HG03108 (cell line): ENCODE results near the gene PALLD.

ENCODE experiments used
- ATAC-seq: cut with Tn5 transposase; IDR thresholded peaks from one replicate; pipeline ENCODE4 v1.9.1; 2021; ENCODE audit warnings: moderate library complexity; ENCODE audit not compliant: unreplicated experiment

PALLD gene

DNA sequence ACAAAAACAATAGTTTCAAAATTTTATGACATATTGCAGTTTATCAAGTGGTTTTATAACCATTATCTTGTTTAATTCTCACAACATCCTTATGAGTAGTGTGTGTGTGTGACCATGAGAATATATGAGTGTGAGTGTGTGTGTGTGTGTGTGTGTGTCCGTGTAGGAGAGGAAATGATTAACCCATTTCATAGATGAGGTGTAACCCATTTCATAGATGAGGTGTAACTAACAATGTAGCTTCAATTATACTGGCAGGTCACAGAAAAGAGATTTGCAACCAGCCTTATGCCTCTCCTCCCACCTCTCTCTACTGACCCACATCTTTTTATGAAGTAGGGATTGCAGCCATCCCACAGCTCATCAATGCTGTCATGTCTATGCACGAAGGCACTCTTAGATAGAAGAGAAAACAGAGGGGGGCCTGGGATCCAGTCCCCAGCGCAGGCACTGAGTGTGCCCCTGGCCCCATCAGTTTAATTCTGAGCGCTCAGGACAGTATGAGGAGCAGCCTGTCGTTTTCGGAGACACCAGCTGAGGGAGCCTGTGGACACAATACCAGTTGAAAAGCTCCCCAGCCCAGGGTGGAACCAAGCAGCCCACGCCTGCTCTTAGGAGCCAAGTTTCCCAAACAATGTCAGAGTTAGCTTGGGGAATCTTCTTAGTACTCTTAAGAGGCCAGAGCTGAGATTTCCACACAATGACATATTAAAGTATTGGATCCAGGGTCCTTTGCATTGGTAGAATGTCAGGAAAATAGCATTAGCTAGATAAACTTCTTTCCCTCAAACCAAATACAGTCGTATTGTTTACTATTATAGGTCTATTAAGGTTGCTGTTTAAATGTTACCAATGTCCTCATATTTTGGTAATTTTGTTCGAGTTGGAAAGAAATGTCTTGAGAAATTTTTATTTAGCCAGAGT, 88.6 kb downstream of the PALLD start:
- ATAC-seq = peak; percentile 65

DNA sequence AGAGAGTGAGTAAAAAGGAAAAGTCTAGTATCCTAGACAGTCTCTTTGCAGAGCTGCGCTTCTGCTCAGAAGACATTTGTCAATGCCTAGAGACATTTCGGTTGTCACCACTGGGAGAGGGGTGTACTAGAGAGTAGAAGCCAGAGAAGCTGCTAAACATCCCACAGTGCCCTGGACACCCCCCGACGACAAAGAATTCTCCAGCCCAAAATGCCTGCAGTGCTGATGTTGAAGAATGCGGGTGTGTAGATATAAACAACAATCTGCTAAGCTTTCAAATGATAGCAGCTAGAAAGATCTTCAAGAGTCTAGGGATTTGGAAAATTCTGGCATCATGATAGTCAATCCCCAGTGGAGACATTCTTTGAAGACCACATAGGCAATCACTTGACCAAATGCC, 90.1 kb downstream of the PALLD start:
- ATAC-seq = no peak

DNA sequence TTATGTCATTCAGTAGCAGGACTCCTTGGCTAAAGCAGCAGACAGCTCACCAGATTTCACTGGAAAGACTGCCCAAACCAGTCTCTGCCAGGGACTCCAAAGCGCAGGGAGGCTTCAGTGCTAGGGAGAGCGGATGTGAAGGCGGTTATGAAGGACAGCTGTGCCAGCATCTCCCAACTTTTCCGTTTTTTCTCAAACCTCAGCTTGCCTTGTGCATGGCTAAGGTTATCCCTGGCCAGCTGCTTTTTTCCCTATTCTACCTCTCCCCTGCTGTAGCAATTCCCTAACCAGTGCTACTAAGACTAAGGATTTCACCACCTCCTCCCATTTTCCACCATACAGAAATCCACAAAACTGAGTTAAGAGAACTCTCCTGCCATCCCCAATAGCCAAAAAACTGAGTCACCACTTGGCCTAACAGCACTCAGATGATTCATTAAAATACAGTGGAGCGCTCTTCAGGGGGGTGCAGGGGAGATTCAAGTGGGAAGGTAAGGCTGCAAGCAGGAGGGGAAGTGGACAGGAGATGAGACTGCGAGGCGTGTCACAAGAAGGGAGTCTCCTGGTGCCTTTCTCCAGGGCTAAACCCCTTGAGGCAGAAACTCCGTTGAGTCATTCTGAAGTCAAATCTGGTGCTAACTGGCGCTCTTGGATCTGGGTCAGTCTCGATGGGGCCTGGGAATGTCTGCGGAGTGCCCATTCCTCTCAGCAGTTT, 90.7 kb downstream of the PALLD start:
- ATAC-seq = no peak

DNA sequence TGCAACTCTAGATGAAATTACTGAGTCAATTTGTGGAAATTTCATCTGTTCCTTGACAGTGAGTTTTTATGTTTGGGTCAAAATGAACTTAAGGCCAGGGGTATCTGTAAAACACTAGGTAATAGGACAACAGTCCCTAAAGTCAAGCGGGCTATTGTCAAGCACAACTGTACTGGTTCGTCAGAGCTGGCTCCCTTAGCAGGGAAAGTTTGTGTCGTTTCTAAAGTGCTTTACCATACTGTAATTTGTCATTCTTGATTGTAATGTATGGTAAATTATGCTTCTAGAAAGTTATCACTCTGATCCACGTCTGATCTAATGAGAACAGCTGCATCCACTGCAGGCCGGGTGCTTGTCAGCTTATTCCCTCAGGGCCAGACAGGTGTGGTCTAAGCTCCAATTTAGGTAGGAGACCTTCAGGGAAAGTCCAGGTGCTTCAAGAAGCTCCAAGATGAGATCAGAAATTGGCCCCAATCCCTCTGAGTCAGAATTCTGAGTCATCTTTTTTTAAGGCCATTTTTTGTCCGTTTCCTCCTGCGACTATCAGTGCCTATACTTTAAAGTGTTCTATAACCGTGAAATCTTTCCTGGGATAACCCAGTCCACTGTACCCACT, 92.2 kb downstream of the PALLD start:
- no peak for ATAC-seq

DNA sequence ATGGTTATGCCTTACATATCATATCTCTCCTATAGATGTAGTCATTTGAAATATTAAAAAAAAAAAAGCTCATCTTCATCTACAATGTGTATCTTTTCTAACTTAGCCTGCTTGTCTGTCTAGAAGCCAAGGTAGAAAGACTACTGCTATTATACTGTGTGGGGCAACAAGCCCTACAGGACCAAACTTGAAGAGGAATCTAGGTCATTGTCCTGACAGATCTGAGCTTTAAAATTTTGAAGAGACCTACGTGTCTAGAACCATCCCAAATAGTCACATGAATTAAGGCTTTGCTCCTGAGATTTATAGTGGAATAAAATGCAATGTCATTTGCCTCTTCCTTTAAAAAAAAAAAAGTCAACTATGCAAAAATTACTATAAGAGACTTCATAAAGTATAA, 95.8 kb downstream of the PALLD start:
- no peak for ATAC-seq

DNA sequence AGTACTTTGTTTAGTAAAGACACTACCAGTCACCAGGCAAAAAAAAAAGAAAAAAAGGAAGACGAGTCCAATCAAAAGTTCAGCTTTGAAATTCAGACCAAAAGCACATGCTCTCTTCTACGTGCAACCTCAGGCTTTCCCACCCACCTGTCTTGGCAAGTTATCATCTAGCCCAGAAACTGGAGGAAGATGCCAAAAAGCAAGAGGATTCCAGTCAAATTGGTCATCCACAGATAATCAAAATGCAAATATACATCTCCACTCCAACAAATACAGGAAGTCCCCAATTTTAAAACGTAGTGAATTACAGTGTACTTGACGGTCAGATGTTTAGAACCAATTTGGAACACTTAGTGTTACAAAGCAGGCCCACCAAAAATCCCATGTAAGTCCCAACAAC, 96.5 kb downstream of the PALLD start:
- no peak for ATAC-seq

DNA sequence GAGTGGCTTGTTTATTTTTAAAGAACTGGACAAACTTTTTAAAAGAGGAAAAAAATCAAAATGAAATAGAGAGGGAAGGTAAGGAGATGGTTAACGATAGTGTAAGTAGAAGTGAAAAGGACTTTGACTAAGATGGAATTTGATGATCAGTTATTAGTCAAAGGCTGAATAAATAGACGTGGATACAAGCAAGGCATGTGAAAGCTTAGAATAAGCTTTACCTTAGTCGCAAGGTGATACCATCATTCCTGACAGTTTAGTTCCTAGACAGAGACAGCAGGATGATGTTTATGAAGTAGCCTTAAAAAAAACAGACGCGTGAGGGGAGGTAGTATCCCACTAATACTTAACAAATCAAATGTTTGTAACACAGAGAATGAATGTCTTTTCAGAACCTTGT, 97.3 kb downstream of the PALLD start:
- ATAC-seq = no peak

DNA sequence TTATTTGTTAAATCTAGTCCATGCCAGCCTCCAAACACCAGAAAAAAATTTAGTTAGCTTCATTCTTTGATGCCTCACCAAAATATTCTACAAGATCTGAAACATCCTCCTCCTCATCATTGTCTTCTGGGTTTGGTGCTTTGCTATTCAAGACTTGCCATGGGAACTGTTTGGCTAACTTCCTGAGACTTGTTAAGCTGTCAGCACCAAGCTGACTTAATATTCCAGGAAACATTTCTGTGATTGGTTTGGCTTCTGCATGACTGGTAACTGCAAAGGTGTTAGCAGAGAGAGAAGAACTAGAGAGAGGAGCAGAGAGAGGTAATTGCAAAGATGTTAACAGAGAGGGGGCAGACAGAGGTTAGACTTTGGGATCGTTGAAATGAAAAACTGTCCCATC, 101.3 kb downstream of the PALLD start:
- ATAC-seq = no peak

DNA sequence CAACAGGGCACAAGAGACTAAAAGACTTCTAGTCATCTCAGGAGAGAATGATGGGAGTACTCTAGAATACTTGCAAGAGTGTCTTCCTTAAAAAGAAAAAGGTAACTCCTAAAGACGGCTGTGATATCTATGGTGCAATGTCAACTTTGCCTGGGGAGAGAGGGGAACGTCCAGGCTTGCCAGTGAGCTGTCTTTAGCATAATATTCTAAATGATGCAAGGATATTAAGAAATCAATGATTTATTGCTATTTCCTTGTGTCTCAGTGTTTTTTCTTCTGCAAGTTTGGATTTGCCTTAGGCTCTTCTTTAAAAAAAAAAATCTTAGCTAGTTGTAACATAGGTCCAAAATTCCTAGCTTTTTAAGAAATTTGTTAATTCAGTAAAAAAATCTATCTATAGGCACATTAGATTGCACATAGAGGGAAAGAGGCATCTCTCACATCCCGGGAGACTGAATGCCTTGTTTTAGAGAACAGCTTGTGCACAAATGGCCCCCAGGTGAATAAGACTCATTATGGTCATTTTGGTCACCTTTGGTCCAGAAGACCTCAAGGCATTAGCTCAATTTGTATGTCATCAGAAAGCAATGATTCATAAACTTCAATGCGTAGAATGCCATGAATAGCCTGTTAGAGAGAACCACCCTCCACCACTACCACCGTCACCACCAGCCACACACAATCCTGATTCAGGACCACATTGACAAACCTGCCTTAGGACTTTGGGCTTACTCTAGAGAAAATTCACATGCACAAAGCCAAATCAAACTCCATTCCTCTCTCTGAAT, 104.1 kb downstream of the PALLD start:
- no peak for ATAC-seq

DNA sequence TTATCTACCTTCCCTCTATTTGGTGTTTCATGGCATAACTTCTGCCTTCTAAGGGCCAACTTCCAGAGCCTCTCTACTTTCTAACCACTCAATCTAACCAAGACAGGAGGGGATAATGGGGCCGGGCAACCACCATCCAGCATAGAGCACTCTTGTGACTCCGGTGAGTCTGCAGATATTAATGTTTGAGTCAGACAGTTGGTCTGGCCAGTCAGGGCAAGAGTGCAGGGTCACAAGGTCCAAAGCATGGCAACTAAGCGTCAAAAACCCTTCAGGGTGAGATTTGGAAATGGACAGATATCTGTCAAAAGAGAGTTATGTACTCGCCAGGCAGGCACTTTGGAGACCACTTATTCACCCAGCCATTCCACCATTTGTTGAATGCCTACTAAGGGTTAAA, 105.0 kb downstream of the PALLD start:
- no peak for ATAC-seq

DNA sequence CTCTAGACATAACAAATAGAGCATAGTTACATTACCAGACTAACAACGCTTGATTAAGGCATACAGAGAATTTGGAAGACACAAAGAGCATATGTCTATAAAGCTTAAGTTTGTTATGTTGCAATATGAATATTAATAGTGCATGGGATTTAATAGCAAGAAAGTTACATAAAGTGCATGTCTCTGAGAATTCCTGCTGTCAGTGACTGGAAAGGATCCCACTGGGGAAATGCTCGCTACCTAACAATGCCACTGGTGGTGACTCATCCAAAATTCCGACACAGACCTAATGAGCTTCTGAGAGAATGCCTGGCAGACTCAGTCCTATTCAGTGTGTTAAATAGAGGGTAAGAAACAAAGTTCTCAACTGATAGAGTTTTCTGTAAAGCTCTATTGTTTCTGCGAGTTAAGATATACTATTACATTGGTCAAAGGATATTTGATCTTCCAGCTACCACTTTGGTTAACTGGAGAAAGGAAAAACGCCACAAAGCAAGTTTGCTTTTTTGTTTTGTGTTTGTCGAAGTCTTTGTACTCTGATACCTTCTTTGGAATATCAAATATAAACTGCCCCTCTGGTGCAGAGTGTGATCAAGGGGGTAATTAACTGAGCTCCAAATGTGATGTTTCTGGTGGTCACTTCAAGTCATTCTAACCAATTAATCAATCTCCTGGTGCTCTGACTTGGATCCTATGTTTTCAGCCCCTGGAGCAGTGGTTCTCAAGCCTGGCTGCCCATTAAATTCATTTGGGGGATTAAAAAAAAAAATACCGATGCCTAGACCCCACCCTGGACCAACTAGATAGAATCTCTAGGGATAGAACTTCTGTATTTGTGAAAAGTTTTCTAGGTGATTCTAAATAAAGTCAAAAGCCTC, 107.9 kb downstream of the PALLD start:
- no peak for ATAC-seq

DNA sequence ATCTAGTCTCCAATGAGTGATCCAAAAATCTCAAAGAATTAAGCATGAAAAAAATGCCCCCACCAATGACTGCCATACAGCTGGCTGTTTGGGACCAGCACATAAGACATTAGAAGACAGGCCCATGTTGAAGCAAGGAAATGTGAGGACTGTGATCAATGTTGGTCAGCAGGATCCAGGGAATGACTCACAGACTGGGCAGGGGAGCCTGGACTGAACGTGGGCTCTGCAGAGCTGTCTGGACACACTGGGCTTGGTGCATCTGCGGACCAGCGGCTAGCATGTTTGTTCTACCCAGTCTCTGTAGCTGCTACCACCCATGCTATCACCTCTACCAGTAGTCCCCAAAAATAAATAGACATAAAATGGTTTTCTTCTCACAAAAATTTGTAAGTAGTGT, 108.6 kb downstream of the PALLD start:
- ATAC-seq = no peak

DNA sequence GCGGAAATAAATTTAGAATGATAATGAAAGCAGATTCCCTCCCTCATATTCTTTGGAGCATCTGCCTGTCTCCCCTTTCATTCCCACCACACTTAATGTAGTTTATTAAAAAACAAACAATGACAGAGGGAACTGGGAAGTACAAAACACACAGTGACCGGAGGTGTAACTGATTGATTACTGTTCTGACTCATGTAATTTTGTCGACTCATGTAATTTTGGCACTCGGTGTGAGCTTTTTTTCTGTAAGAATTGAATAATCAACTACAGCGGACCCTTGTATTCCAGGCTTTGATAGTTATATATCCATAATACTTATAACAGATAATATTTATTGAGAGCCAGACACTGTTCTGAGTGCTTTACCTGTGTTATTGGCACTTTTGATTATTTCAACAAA, 110.4 kb downstream of the PALLD start:
- no peak for ATAC-seq

DNA sequence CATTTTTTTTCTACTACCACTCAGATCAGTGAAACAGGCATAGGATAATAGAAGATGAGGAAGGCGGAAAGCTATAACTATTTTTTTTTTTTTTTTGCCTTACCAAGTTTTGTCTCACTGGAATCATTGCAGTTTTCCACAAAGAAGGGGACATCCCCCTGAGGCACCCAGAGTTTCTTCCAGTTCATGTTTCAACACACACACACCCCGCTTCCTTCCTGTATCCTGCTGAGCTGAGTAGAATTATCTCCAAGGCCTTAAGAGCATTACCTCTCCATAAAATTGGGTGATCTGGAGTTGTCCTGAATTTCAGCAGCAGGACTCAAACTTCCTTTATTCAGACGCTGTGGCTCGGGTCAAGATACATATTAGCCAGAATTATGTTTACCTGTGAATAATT, 111.9 kb downstream of the PALLD start:
- no peak for ATAC-seq

DNA sequence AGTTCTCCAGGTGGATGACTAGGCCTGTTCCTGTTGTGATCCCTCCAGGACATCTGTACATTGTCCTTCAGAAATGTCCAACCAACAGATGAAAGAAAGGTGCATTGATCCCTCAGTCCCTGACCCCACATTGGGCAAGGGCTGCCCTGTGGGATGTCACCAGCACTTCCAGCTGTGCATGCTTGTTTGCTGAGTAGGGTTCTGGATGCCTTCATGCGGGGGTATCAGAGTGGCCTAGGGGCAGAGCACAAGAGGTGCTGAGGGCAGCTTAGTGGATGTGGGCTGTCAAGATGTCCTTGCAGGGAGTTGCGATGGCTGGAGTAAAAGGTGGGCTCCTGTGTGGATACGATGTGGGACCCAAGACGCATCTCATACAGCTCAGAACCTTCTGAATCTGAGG, 112.5 kb downstream of the PALLD start:
- ATAC-seq = no peak

DNA sequence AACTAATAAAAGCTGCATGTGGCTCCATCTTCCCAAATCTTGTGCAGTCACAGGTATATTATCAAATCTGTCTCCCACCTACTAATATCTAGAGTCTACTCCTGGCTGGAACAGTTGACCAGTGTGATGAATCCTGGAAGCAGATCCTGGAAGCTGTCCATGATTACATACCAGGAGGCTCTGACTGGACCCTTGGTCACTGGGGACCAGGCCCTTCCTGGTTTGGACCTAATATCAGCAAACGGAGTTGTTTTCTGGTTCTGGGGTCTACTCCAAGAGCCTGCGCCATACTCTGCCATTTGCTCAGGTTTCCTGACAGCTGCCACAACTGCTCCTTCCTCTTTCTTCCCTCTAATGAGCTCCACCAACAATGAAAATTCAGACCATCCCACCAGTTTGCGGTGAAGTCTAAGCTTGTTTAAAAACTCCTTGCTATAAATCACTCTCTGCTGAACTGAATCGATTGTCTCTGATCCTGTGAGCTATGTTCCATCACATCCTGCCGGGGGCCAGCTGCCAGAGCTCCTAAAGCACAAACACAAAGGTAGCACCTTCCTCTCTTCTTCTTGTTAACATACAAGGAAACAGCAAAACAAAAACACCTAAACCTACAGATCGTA, 114.2 kb downstream of the PALLD start:
- no peak for ATAC-seq

DNA sequence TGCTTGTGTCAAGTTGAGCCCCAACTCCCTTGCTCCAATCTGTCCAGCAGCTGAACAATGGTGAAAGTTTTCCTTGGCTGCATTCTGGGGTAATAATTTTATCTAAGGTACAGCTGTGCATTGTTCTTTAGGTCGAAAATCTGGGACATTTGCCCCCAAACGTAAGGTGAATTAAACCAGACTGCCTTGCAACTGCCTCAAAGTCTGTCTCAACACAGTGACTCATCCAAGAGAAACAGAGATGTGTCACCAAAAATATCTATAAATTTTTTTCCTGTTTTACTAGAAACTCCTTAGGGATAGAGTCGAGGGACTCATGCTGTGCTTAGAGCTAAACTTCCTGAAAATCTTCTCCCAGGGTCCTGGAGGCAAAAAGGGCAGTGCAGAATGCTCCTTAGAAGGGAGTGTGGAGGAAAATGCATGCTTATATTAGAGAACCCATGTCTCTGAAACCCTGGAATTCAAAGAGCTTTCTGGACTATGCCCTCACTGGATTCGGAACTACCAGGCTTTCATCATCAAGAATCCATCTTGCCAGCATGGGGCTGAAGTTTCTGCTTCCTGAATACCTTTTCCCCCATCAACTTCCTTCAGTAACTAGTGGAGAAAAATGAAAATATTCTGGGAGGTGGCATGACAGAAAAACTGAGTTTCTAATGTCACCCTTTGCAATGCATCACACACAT, 115.7 kb downstream of the PALLD start:
- ATAC-seq = no peak

DNA sequence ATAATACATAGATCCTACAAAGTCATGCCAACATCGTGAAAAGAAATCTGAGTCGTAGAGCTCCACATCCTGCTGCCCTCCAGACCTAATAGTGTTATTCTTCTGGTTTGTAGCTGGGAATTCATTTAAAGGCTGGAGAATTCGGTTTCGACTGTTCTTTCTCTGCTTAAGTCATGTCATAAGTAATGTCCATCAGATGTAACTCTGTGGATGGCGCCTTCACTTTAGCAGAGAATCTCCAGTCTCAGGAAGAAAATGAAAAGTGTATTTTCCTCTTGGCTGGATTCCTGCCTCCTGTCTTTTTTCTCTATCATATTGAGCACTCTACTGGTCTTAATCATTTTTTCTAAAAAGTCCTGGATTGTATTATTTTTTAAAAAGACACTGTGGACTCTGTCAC, 117.0 kb downstream of the PALLD start:
- ATAC-seq = no peak
